Measurements from ENCODE around the gene GPR180.

- no peak for TF ChIP-seq HMGXB4 (CRISPR knock-in tag; IDR thresholded peaks at IDR 0.05; ENCODE audit: borderline replicate concordance)
- no peak for TF ChIP-seq NPAS2 (CRISPR knock-in tag; IDR thresholded peaks at IDR 0.05; ENCODE audit: borderline replicate concordance)
- TF ChIP-seq RCOR1 (IDR thresholded peaks at IDR 0.05; ENCODE audit: low read depth, low read length): no peak
- no peak for TF ChIP-seq PHF8 (IDR thresholded peaks at IDR 0.05; ENCODE audit: borderline replicate concordance, low read depth)
- TF ChIP-seq CTCF (IDR thresholded peaks at IDR 0.05): no peak
- no peak for TF ChIP-seq RARB (CRISPR knock-in tag; IDR thresholded peaks at IDR 0.05)
- TF ChIP-seq MAX (IDR thresholded peaks at IDR 0.05): no peak
- TF ChIP-seq HOXA7 (CRISPR knock-in tag; IDR thresholded peaks at IDR 0.05): no peak
- no peak for TF ChIP-seq SMC3 (IDR thresholded peaks at IDR 0.05)
- no peak for TF ChIP-seq MAZ (IDR thresholded peaks at IDR 0.05; ENCODE audit: borderline replicate concordance, low read depth, low read length)
- TF ChIP-seq SREBF2 (IDR thresholded peaks at IDR 0.05): no peak
- no peak for TF ChIP-seq BCL3 (IDR thresholded peaks at IDR 0.05)
These were observed 5.4 kb downstream of the GPR180 start for GRCh38 chr13:94607056-94607455.
